ENCODE measurements around the gene KDM2B.

GRCh38 chr12:121403721-121404120 is 177.1 kb downstream of the KDM2B start:
- TF ChIP-seq CTCF (IDR thresholded peaks at IDR 0.05) = no peak
- no peak for TF ChIP-seq POLR2A (IDR thresholded peaks at IDR 0.05)
